Neural progenitor cell (in vitro differentiated cells): ENCODE results near the gene MVB12B. TPM values are rescaled to one million over a fixed set of nuclear protein-coding genes. Genes with fewer than 3 reads are reported as not detected.

Source experiments
- DNase-seq: peaks from one replicate; pipeline ENCODE4 v3.0.0-alpha.2; 2016; ENCODE audit warnings: low spot score
- H2AFZ ChIP-seq: fragments of 200-600 bp; sonication (generic); replicated peaks from 2 replicates; pipeline ENCODE4 v1.6.1; 2016; ENCODE audit warnings: antibody characterized with exemption
- H3F3A ChIP-seq: fragments of 200-600 bp; sonication (generic); 2 replicates; pipeline ENCODE4 v1.6.1; 2016; ENCODE audit warnings: antibody characterized with exemption, low read depth
- H3K27ac ChIP-seq: fragments of 200-600 bp; sonication (generic); 2 replicates; pipeline ENCODE4 v1.5.1; 2016; ENCODE audit warnings: mild to moderate bottlenecking
- H3K27me3 ChIP-seq: fragments of 200-600 bp; sonication (generic); 2 replicates; pipeline ENCODE4 v1.6.1; 2016; ENCODE audit warnings: mild to moderate bottlenecking, moderate library complexity
- H3K36me3 ChIP-seq: fragments of 200-600 bp; sonication (generic); 2 replicates; pipeline ENCODE4 v1.5.1; 2016
- H3K4me1 ChIP-seq: fragments of 200-600 bp; sonication (generic); 2 replicates; pipeline ENCODE4 v1.6.1; 2016; ENCODE audit warnings: mixed run types
- H3K4me2 ChIP-seq: fragments of 200-600 bp; sonication (generic); 2 replicates; pipeline ENCODE4 v1.6.1; 2016
- H3K4me3 ChIP-seq: fragments of 200-600 bp; sonication (generic); 2 replicates; pipeline ENCODE4 v1.5.1; 2016
- H3K79me2 ChIP-seq: fragments of 200-600 bp; sonication (generic); 2 replicates; pipeline ENCODE4 v1.6.1; 2016; ENCODE audit warnings: low read depth
- H3K9ac ChIP-seq: fragments of 200-600 bp; sonication (generic); 2 replicates; pipeline ENCODE4 v1.6.1; 2016
- H3K9me3 ChIP-seq: fragments of 200-600 bp; sonication (generic); 2 replicates; pipeline ENCODE4 v1.5.1; 2016; ENCODE audit warnings: low read depth
- H4K20me1 ChIP-seq: fragments of 200-600 bp; sonication (generic); 2 replicates; pipeline ENCODE4 v1.6.1; 2016; ENCODE audit warnings: low read depth
- H3K27ac Mint-ChIP-seq: 3 replicates; pipeline ENCODE4 v1.8.0; 2021; ENCODE audit warnings: mixed read lengths
- H3K27me3 Mint-ChIP-seq: 2 replicates; pipeline ENCODE4 v1.8.0; 2022; ENCODE audit warnings: low read depth, mild to moderate bottlenecking, inconsistent platforms, moderate library complexity, mixed read lengths; ENCODE audit not compliant: insufficient read depth
- H3K36me3 Mint-ChIP-seq: 3 replicates; pipeline ENCODE4 v1.8.0; 2021; ENCODE audit warnings: mixed read lengths
- H3K4me1 Mint-ChIP-seq: 3 replicates; pipeline ENCODE4 v1.8.0; 2021; ENCODE audit warnings: mixed read lengths
- H3K4me3 Mint-ChIP-seq: 3 replicates; pipeline ENCODE4 v1.8.0; 2021; ENCODE audit warnings: mild to moderate bottlenecking, moderate library complexity, mixed read lengths
- H3K9me3 Mint-ChIP-seq: 3 replicates; pipeline ENCODE4 v1.8.0; 2020; ENCODE audit warnings: mixed read lengths
- EZH2 ChIP-seq: fragments of 200-600 bp; sonication (generic); IDR thresholded peaks from 2 replicates; pipeline ENCODE4 v1.6.1; 2017; ENCODE audit warnings: antibody characterized with exemption, mild to moderate bottlenecking, moderate library complexity
- EZH2phosphoT487 ChIP-seq: fragments of 200-600 bp; sonication (generic); IDR thresholded peaks from 2 replicates; pipeline ENCODE4 v1.6.1; 2017; ENCODE audit warnings: antibody characterized with exemption
- total RNA-seq: library from RNA; depleted of rRNA; stranded (reverse); fragments of >200 nt; gene quantifications from 2 replicates; pipeline ENCODE4 v1.2.3, GENCODE V29; 2015; ENCODE audit warnings: low replicate concordance
- TF ChIP-seq, protein P1 (sequence below): fragments of 200-600 bp; sonication (generic); IDR thresholded peaks from 2 replicates; pipeline ENCODE4 v1.5.1; 2017; ENCODE audit warnings: antibody characterized with exemption, mild to moderate bottlenecking

Gene MVB12B
- total RNA-seq, 1 donor from 2014 or later, result 16.1 TPM

- Histone ChIP-seq H3K36me3 (no peaks in the 10 kb centered on the region), H3K79me2 (no peaks in the 10 kb centered on the region), H4K20me1 (no peaks in the 10 kb centered on the region), H2AFZ (peak overlapping the region; percentile 76), H3K27ac (no peak overlapping the region), H3F3A (peaks cover 11% of the 10 kb centered on the region), H3K4me3 (no peak overlapping the region), H3K4me1 (peaks cover 44% of the 10 kb centered on the region), H3K4me2 (no peak overlapping the region), H3K9me3 (no peaks in the 10 kb centered on the region), H3K27me3 (peaks cover 40% of the 10 kb centered on the region), H3K9ac (no peak overlapping the region)
- H3K27ac Mint-ChIP-seq, result peak overlapping the region; percentile 39
- TF ChIP-seq EZH2phosphoT487 (no peak), EZH2 (no peak)
- TF ChIP-seq, protein P1, sequence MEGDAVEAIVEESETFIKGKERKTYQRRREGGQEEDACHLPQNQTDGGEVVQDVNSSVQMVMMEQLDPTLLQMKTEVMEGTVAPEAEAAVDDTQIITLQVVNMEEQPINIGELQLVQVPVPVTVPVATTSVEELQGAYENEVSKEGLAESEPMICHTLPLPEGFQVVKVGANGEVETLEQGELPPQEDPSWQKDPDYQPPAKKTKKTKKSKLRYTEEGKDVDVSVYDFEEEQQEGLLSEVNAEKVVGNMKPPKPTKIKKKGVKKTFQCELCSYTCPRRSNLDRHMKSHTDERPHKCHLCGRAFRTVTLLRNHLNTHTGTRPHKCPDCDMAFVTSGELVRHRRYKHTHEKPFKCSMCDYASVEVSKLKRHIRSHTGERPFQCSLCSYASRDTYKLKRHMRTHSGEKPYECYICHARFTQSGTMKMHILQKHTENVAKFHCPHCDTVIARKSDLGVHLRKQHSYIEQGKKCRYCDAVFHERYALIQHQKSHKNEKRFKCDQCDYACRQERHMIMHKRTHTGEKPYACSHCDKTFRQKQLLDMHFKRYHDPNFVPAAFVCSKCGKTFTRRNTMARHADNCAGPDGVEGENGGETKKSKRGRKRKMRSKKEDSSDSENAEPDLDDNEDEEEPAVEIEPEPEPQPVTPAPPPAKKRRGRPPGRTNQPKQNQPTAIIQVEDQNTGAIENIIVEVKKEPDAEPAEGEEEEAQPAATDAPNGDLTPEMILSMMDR, result no peak
- peaks cover 12% of the 10 kb centered on the region for H3K27me3 Mint-ChIP-seq
- no peaks in the 10 kb centered on the region for H3K36me3 Mint-ChIP-seq
- H3K4me1 Mint-ChIP-seq, result peaks cover 75% of the 10 kb centered on the region
- no peaks in the 10 kb centered on the region for H3K9me3 Mint-ChIP-seq
- no peak overlapping the region for H3K4me3 Mint-ChIP-seq
- DNase-seq, result no peak
These were observed 205.0 kb downstream of the MVB12B start for GRCh38 chr9:126531591-126531990.

DNA sequence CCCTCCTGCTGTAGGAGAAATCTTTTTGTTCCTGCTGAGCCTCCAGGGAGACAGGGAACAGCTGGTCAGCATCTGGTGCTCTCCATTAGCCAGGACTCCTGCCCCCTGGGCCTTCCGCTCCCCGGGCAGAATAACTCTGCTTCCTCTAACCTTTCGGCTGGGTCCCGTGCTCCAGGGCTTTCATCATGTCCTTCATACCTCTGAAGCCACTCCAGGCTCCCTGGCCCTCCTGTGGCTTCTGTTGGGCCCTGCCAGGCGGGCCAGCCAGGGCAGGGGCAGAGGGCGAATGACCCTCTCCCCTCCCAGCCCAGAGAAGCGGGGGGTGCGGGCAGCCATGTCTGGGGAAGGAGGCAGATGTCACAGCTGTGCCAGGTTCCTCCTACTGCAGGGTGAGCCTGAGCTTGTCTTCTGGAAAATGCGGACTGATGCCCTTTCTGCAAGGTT, 205.4 kb downstream of the MVB12B start:
- Histone ChIP-seq H3K27me3 (peaks cover 40% of the 10 kb centered on the region), H3F3A (peaks cover 11% of the 10 kb centered on the region), H3K9ac (no peak overlapping the region), H3K4me3 (no peak overlapping the region), H3K4me2 (no peak overlapping the region), H4K20me1 (no peaks in the 10 kb centered on the region), H3K27ac (no peak overlapping the region), H3K36me3 (no peaks in the 10 kb centered on the region), H3K9me3 (no peaks in the 10 kb centered on the region), H3K4me1 (peaks cover 44% of the 10 kb centered on the region), H2AFZ (no peak overlapping the region), H3K79me2 (no peaks in the 10 kb centered on the region)
- DNase-seq, result no peak
- no peak for TF ChIP-seq EZH2
- TF ChIP-seq EZH2phosphoT487, result no peak
- TF ChIP-seq, protein P1, result no peak
- Mint-ChIP-seq H3K4me1 (peaks cover 72% of the 10 kb centered on the region), H3K36me3 (no peaks in the 10 kb centered on the region), H3K27ac (no peak overlapping the region), H3K27me3 (peaks cover 7% of the 10 kb centered on the region), H3K9me3 (no peaks in the 10 kb centered on the region), H3K4me3 (no peak overlapping the region)

DNA sequence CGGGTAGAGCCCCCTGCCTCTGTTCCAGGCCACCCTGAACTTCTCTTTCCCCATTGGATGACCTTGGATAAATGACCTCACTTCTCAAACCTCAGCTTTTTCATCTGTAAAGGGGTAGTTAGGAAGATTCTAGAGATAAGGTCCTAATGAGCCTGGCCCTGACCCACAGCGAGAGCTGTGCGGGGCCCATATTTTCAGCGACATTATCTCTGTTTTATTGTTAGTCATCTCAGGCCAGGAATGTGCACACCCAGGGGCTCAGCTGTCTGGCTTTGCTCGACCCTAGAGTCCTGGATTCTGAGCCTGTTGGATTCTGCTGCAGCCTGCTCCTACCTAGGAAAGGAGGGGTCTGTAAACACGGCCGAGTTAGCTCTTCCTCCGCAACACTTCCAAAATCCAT, 205.9 kb downstream of the MVB12B start:
- no peak overlapping the region for H3K4me2 ChIP-seq
- Mint-ChIP-seq H3K27ac (peak overlapping the region; percentile 3), H3K9me3 (no peaks in the 10 kb centered on the region), H3K36me3 (no peaks in the 10 kb centered on the region), H3K4me1 (peaks cover 70% of the 10 kb centered on the region), H3K4me3 (no peak overlapping the region), H3K27me3 (peaks cover 5% of the 10 kb centered on the region)
- no peak overlapping the region for H2AFZ ChIP-seq
- H3K27ac ChIP-seq, result no peak overlapping the region
- peaks cover 42% of the 10 kb centered on the region for H3K4me1 ChIP-seq
- H3K9ac ChIP-seq, result no peak overlapping the region
- H3K9me3 ChIP-seq, result no peaks in the 10 kb centered on the region
- no peak for TF ChIP-seq EZH2
- TF ChIP-seq, protein P1, result no peak
- no peak for TF ChIP-seq EZH2phosphoT487
- H3K36me3 ChIP-seq, result no peaks in the 10 kb centered on the region
- no peak for DNase-seq
- H3K4me3 ChIP-seq, result no peak overlapping the region
- no peaks in the 10 kb centered on the region for H4K20me1 ChIP-seq
- H3F3A ChIP-seq, result peaks cover 11% of the 10 kb centered on the region
- no peaks in the 10 kb centered on the region for H3K79me2 ChIP-seq
- H3K27me3 ChIP-seq, result peaks cover 40% of the 10 kb centered on the region
